Measurements from ENCODE around the gene TVP23A.
"Not testable (repeated sequence)": the region's sequence is repeated elsewhere in the genome, so short reads cannot be mapped to it uniquely, and the experiment has no call there.

Gene TVP23A

GRCh38 chr16:10806698-10807097 lies 11.9 kb downstream of the TVP23A start:
- H3K27me3 ChIP-seq (replicated peaks; ENCODE audit: control insufficient read depth, insufficient read depth, low read length, poor library complexity, severe bottlenecking), result no peaks in the 10 kb centered on the region
- DNase-seq, result no peak
- no peaks in the 10 kb centered on the region for H3K9me3 ChIP-seq (ENCODE audit: control insufficient read depth, low read length)
- no peaks in the 10 kb centered on the region for H3K36me3 ChIP-seq (ENCODE audit: control insufficient read depth, insufficient read depth, low read length)
- H3K4me1 ChIP-seq (ENCODE audit: control insufficient read depth, insufficient read depth, low read length, poor library complexity, severe bottlenecking), result no peaks in the 10 kb centered on the region
- H3K27ac ChIP-seq (ENCODE audit: insufficient read depth, low read length, poor library complexity, severe bottlenecking), result no peak overlapping the region
- H3K4me3 ChIP-seq (ENCODE audit: insufficient read depth, low read depth, low read length, poor library complexity, severe bottlenecking), result no peak overlapping the region

DNA sequence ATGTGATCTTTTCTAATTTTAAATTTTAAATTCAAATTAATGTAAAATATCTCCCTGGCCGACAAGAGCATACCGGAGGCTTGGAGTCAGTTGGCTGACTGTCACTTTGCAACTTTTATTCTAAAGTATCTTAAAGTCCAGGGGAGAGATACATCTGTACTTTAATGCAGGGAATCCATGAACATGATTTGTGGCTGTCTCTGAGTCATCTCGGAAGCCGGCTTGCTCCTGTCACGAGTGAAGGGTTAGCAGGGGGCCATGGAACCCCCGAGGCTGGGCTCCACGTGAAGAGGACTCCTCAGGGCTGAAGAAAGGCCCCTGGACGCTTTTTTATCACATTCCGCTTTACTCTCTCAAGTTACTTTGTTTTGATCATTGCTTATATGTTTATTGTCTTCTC lies 13.3 kb downstream of the TVP23A start:
- H3K27me3 ChIP-seq (replicated peaks; ENCODE audit: control insufficient read depth, insufficient read depth, low read length, poor library complexity, severe bottlenecking), result no peaks in the 10 kb centered on the region
- DNase-seq, result no peak
- no peaks in the 10 kb centered on the region for H3K4me1 ChIP-seq (ENCODE audit: control insufficient read depth, insufficient read depth, low read length, poor library complexity, severe bottlenecking)
- no peaks in the 10 kb centered on the region for H3K36me3 ChIP-seq (ENCODE audit: control insufficient read depth, insufficient read depth, low read length)
- no peak overlapping the region for H3K4me3 ChIP-seq (ENCODE audit: insufficient read depth, low read depth, low read length, poor library complexity, severe bottlenecking)
- no peaks in the 10 kb centered on the region for H3K9me3 ChIP-seq (ENCODE audit: control insufficient read depth, low read length)
- H3K27ac ChIP-seq (ENCODE audit: insufficient read depth, low read length, poor library complexity, severe bottlenecking), result no peak overlapping the region

- Histone ChIP-seq H3K27me3 (replicated peaks; ENCODE audit: control insufficient read depth, insufficient read depth, low read length, poor library complexity, severe bottlenecking) (no peaks in the 10 kb centered on the region), H3K4me3 (ENCODE audit: insufficient read depth, low read depth, low read length, poor library complexity, severe bottlenecking) (no peak overlapping the region), H3K4me1 (ENCODE audit: control insufficient read depth, insufficient read depth, low read length, poor library complexity, severe bottlenecking) (no peaks in the 10 kb centered on the region), H3K36me3 (ENCODE audit: control insufficient read depth, insufficient read depth, low read length) (no peaks in the 10 kb centered on the region), H3K9me3 (ENCODE audit: control insufficient read depth, low read length) (no peaks in the 10 kb centered on the region), H3K27ac (ENCODE audit: insufficient read depth, low read length, poor library complexity, severe bottlenecking) (no peak overlapping the region)
- DNase-seq, result no peak
Observed at GRCh38 chr16:10799736-10800135, 18.9 kb downstream of the TVP23A start.

GRCh38 chr16:10791048-10791447 lies 27.5 kb downstream of the TVP23A start:
- no peaks in the 10 kb centered on the region for H3K27me3 ChIP-seq (replicated peaks; ENCODE audit: control insufficient read depth, insufficient read depth, low read length, poor library complexity, severe bottlenecking)
- H3K4me3 ChIP-seq (ENCODE audit: insufficient read depth, low read depth, low read length, poor library complexity, severe bottlenecking), result no peak overlapping the region
- DNase-seq, result no peak
- no peak overlapping the region for H3K27ac ChIP-seq (ENCODE audit: insufficient read depth, low read length, poor library complexity, severe bottlenecking)
- no peaks in the 10 kb centered on the region for H3K9me3 ChIP-seq (ENCODE audit: control insufficient read depth, low read length)
- H3K4me1 ChIP-seq (ENCODE audit: control insufficient read depth, insufficient read depth, low read length, poor library complexity, severe bottlenecking), result no peaks in the 10 kb centered on the region
- no peaks in the 10 kb centered on the region for H3K36me3 ChIP-seq (ENCODE audit: control insufficient read depth, insufficient read depth, low read length)

DNA sequence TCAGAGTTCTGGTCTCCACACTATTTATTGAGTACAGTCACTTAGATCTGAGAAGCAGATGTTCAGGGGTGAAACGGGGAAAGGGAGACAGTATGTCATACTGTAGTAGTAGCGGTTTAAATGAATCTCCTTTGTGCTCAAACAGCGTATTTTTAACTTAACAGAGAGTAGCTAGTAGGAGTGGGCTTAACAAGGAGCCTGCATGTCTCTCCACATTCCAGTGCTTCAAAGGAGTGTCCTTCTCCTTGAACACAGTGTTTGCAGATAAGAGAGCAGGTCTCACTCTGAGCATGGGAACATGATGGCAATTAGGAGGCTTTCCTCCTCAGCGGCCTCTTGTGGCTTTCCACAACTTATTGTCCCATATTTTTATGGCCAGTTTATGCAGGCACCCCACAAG lies 30.0 kb downstream of the TVP23A start:
- not testable (repeated sequence) for H3K4me3 ChIP-seq (ENCODE audit: insufficient read depth, low read depth, low read length, poor library complexity, severe bottlenecking); H3K4me1 ChIP-seq (ENCODE audit: control insufficient read depth, insufficient read depth, low read length, poor library complexity, severe bottlenecking); H3K27me3 ChIP-seq (replicated peaks; ENCODE audit: control insufficient read depth, insufficient read depth, low read length, poor library complexity, severe bottlenecking); DNase-seq; H3K27ac ChIP-seq (ENCODE audit: insufficient read depth, low read length, poor library complexity, severe bottlenecking); H3K9me3 ChIP-seq (ENCODE audit: control insufficient read depth, low read length); H3K36me3 ChIP-seq (ENCODE audit: control insufficient read depth, insufficient read depth, low read length)

GRCh38 chr16:10787304-10787703 lies 31.3 kb downstream of the TVP23A start:
- H3K36me3 ChIP-seq (ENCODE audit: control insufficient read depth, insufficient read depth, low read length), result no peaks in the 10 kb centered on the region
- H3K9me3 ChIP-seq (ENCODE audit: control insufficient read depth, low read length), result no peaks in the 10 kb centered on the region
- no peak for DNase-seq

GRCh38 chr16:10782628-10783027 lies 36.0 kb downstream of the TVP23A start:
- H3K27ac ChIP-seq (ENCODE audit: insufficient read depth, low read length, poor library complexity, severe bottlenecking), result no peak overlapping the region
- H3K27me3 ChIP-seq (replicated peaks; ENCODE audit: control insufficient read depth, insufficient read depth, low read length, poor library complexity, severe bottlenecking), result no peaks in the 10 kb centered on the region

More at GRCh38 chr16:10787304-10787703, 31.3 kb downstream of the TVP23A start:
- Histone ChIP-seq H3K27me3 (replicated peaks; ENCODE audit: control insufficient read depth, insufficient read depth, low read length, poor library complexity, severe bottlenecking) (no peaks in the 10 kb centered on the region), H3K27ac (ENCODE audit: insufficient read depth, low read length, poor library complexity, severe bottlenecking) (no peak overlapping the region), H3K4me1 (ENCODE audit: control insufficient read depth, insufficient read depth, low read length, poor library complexity, severe bottlenecking) (no peaks in the 10 kb centered on the region), H3K4me3 (ENCODE audit: insufficient read depth, low read depth, low read length, poor library complexity, severe bottlenecking) (no peak overlapping the region)

GRCh38 chr16:10780628-10781027 lies 38.0 kb downstream of the TVP23A start:
- Histone ChIP-seq H3K4me3 (ENCODE audit: insufficient read depth, low read depth, low read length, poor library complexity, severe bottlenecking) (no peak overlapping the region), H3K36me3 (ENCODE audit: control insufficient read depth, insufficient read depth, low read length) (no peaks in the 10 kb centered on the region), H3K4me1 (ENCODE audit: control insufficient read depth, insufficient read depth, low read length, poor library complexity, severe bottlenecking) (no peaks in the 10 kb centered on the region), H3K9me3 (ENCODE audit: control insufficient read depth, low read length) (no peaks in the 10 kb centered on the region), H3K27ac (ENCODE audit: insufficient read depth, low read length, poor library complexity, severe bottlenecking) (no peak overlapping the region), H3K27me3 (replicated peaks; ENCODE audit: control insufficient read depth, insufficient read depth, low read length, poor library complexity, severe bottlenecking) (no peaks in the 10 kb centered on the region)
- no peak for DNase-seq

More at GRCh38 chr16:10782628-10783027, 36.0 kb downstream of the TVP23A start:
- H3K4me3 ChIP-seq (ENCODE audit: insufficient read depth, low read depth, low read length, poor library complexity, severe bottlenecking), result no peak overlapping the region
- no peaks in the 10 kb centered on the region for H3K9me3 ChIP-seq (ENCODE audit: control insufficient read depth, low read length)
- H3K4me1 ChIP-seq (ENCODE audit: control insufficient read depth, insufficient read depth, low read length, poor library complexity, severe bottlenecking), result no peaks in the 10 kb centered on the region
- no peaks in the 10 kb centered on the region for H3K36me3 ChIP-seq (ENCODE audit: control insufficient read depth, insufficient read depth, low read length)
- DNase-seq, result no peak

- not testable (repeated sequence) for H3K27ac ChIP-seq (ENCODE audit: insufficient read depth, low read length, poor library complexity, severe bottlenecking); H3K36me3 ChIP-seq (ENCODE audit: control insufficient read depth, insufficient read depth, low read length); H3K27me3 ChIP-seq (replicated peaks; ENCODE audit: control insufficient read depth, insufficient read depth, low read length, poor library complexity, severe bottlenecking); H3K4me3 ChIP-seq (ENCODE audit: insufficient read depth, low read depth, low read length, poor library complexity, severe bottlenecking); H3K4me1 ChIP-seq (ENCODE audit: control insufficient read depth, insufficient read depth, low read length, poor library complexity, severe bottlenecking); H3K9me3 ChIP-seq (ENCODE audit: control insufficient read depth, low read length); DNase-seq
Observed at GRCh38 chr16:10779908-10780307, 38.7 kb downstream of the TVP23A start.

DNA sequence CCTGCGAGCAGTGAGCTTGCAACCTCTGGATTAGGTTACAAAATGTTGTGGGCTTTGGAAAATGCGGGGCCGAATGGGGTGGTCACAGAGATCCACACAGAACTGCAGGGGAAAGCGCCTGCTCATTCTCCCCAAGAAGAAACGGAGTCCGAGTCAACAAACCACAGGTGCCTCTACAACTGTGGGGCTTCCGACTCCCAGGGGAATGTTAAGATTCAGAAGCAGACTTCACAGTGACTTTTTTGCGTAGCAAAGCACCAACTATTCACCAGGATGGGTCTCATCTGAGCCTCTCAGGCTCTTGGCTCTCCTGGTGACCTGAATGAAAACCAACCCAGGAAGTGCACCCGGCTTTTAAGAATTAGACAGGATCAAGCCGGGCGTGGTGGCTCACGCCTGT lies 41.2 kb downstream of the TVP23A start:
- Histone ChIP-seq H3K36me3 (ENCODE audit: control insufficient read depth, insufficient read depth, low read length) (no peaks in the 10 kb centered on the region), H3K4me1 (ENCODE audit: control insufficient read depth, insufficient read depth, low read length, poor library complexity, severe bottlenecking) (no peaks in the 10 kb centered on the region), H3K27me3 (replicated peaks; ENCODE audit: control insufficient read depth, insufficient read depth, low read length, poor library complexity, severe bottlenecking) (no peaks in the 10 kb centered on the region), H3K9me3 (ENCODE audit: control insufficient read depth, low read length) (no peaks in the 10 kb centered on the region), H3K27ac (ENCODE audit: insufficient read depth, low read length, poor library complexity, severe bottlenecking) (no peak overlapping the region), H3K4me3 (ENCODE audit: insufficient read depth, low read depth, low read length, poor library complexity, severe bottlenecking) (no peak overlapping the region)
- no peak for DNase-seq

DNA sequence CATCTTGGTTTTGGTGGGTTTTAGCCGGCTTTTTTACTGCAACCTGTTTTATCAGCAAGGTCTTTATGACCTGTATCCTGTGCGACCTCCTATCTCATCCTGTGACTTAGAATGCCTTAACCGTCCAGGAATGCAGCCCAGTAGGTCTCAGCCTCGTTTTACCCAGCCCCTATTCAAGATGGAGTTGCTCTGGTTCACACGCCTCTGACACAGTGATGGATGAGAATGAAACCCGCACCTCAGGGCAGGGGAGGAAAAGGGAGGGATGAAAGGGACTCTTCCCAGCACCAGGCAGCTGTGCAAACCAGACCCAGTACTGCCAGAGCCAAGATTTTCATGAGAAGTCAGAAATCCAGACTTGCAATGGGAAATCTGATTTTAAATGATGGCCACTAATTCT lies 41.7 kb downstream of the TVP23A start:
- not testable (repeated sequence) for H3K36me3 ChIP-seq (ENCODE audit: control insufficient read depth, insufficient read depth, low read length); H3K4me3 ChIP-seq (ENCODE audit: insufficient read depth, low read depth, low read length, poor library complexity, severe bottlenecking); DNase-seq; H3K27ac ChIP-seq (ENCODE audit: insufficient read depth, low read length, poor library complexity, severe bottlenecking); H3K9me3 ChIP-seq (ENCODE audit: control insufficient read depth, low read length); H3K4me1 ChIP-seq (ENCODE audit: control insufficient read depth, insufficient read depth, low read length, poor library complexity, severe bottlenecking); H3K27me3 ChIP-seq (replicated peaks; ENCODE audit: control insufficient read depth, insufficient read depth, low read length, poor library complexity, severe bottlenecking)
